ENCODE measurements around the gene WNK3.

DNA sequence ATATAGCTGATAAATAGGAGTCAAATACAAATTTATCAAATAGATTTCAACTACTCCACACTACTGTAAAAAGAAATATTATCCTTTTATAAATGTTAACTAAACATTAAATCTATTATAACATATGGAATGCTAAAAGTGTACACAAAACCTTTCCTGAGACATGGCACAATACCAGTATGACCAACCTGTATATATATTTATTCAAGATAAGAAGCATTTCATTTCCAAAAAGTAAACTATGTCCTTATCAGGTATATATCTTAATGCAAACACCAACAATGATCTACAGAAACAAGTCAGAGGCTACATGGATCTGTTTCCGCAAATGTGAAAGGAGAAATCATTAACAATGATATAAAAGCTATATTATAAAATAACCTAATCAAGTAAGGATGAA, 37.8 kb downstream of the WNK3 start:
- TF ChIP-seq POLR2A (IDR thresholded peaks at IDR 0.05) = no peak
- TF ChIP-seq, protein P1, sequence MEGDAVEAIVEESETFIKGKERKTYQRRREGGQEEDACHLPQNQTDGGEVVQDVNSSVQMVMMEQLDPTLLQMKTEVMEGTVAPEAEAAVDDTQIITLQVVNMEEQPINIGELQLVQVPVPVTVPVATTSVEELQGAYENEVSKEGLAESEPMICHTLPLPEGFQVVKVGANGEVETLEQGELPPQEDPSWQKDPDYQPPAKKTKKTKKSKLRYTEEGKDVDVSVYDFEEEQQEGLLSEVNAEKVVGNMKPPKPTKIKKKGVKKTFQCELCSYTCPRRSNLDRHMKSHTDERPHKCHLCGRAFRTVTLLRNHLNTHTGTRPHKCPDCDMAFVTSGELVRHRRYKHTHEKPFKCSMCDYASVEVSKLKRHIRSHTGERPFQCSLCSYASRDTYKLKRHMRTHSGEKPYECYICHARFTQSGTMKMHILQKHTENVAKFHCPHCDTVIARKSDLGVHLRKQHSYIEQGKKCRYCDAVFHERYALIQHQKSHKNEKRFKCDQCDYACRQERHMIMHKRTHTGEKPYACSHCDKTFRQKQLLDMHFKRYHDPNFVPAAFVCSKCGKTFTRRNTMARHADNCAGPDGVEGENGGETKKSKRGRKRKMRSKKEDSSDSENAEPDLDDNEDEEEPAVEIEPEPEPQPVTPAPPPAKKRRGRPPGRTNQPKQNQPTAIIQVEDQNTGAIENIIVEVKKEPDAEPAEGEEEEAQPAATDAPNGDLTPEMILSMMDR (IDR thresholded peaks at IDR 0.05) = no peak

Data from esophagus squamous epithelium (tissue), 4 donors.